GM12892 (cell line): Measurements from ENCODE around the gene NSF.

Experiments
- POLR2A ChIP-seq: IDR thresholded peaks from 2 replicates; pipeline ENCODE4 v1.6.1; 2011; ENCODE audit warnings: low read depth, low read length, control low read depth
- POLR2AphosphoS5 ChIP-seq: IDR thresholded peaks from 2 replicates; pipeline ENCODE4 v1.6.1; 2011; ENCODE audit warnings: low read depth, low read length, control low read depth
- TAF1 ChIP-seq: IDR thresholded peaks from 2 replicates; pipeline ENCODE4 v1.6.1; 2011; ENCODE audit warnings: low read depth, mild to moderate bottlenecking, control low read depth, low read length, borderline replicate concordance

GRCh38 chr17:46802800-46803199 is 212.3 kb downstream of the NSF start:
- TF ChIP-seq POLR2AphosphoS5: no peak
- TF ChIP-seq POLR2A: no peak
- no peak for TF ChIP-seq TAF1
